NB4 (cell line): ENCODE measurements around the gene CES3.

Source experiments
- MYC ChIP-seq: IDR thresholded peaks from 2 replicates; pipeline ENCODE4 v1.6.1; 2011; ENCODE audit warnings: low read depth, low read length
- POLR2A ChIP-seq: IDR thresholded peaks from 2 replicates; pipeline ENCODE4 v1.6.1; 2011; ENCODE audit warnings: mild to moderate bottlenecking; ENCODE audit not compliant: insufficient read length; ENCODE audit errors: extremely low read depth
- TF ChIP-seq, protein P1 (sequence below): IDR thresholded peaks from one replicate; pipeline ENCODE4 v1.5.1; 2012; ENCODE audit warnings: low read depth, low read length

DNA sequence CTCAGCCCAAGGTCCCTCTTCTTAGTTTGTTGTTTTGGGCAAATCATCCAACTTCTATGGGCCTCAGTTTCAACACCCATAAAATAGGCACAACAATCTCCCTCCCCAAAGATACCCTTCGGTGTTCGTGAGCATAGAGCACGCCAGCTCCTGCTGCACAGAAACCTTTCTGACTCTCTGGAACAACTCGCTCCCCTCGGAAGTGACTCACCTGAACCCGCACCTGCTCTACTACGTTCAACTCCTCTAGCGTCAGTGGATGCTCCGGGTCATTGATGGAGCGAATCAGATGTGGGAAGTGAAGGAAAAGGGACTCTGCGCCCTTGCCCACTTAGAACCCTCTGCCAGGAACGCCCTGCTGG, 27.3 kb upstream of the CES3 start:
- TF ChIP-seq, protein P1, sequence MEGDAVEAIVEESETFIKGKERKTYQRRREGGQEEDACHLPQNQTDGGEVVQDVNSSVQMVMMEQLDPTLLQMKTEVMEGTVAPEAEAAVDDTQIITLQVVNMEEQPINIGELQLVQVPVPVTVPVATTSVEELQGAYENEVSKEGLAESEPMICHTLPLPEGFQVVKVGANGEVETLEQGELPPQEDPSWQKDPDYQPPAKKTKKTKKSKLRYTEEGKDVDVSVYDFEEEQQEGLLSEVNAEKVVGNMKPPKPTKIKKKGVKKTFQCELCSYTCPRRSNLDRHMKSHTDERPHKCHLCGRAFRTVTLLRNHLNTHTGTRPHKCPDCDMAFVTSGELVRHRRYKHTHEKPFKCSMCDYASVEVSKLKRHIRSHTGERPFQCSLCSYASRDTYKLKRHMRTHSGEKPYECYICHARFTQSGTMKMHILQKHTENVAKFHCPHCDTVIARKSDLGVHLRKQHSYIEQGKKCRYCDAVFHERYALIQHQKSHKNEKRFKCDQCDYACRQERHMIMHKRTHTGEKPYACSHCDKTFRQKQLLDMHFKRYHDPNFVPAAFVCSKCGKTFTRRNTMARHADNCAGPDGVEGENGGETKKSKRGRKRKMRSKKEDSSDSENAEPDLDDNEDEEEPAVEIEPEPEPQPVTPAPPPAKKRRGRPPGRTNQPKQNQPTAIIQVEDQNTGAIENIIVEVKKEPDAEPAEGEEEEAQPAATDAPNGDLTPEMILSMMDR = no peak
- no peak for TF ChIP-seq POLR2A
- TF ChIP-seq MYC = no peak
